GM18873 (cell line): ENCODE measurements around the gene ZXDC.

Experiments used
- ATAC-seq: cut with Tn5 transposase; IDR thresholded peaks from one replicate; pipeline ENCODE4 v1.9.1; 2021; ENCODE audit warnings: mild to moderate bottlenecking, moderate library complexity, moderate number of reproducible peaks; ENCODE audit not compliant: unreplicated experiment, low FRiP score

ZXDC gene

DNA sequence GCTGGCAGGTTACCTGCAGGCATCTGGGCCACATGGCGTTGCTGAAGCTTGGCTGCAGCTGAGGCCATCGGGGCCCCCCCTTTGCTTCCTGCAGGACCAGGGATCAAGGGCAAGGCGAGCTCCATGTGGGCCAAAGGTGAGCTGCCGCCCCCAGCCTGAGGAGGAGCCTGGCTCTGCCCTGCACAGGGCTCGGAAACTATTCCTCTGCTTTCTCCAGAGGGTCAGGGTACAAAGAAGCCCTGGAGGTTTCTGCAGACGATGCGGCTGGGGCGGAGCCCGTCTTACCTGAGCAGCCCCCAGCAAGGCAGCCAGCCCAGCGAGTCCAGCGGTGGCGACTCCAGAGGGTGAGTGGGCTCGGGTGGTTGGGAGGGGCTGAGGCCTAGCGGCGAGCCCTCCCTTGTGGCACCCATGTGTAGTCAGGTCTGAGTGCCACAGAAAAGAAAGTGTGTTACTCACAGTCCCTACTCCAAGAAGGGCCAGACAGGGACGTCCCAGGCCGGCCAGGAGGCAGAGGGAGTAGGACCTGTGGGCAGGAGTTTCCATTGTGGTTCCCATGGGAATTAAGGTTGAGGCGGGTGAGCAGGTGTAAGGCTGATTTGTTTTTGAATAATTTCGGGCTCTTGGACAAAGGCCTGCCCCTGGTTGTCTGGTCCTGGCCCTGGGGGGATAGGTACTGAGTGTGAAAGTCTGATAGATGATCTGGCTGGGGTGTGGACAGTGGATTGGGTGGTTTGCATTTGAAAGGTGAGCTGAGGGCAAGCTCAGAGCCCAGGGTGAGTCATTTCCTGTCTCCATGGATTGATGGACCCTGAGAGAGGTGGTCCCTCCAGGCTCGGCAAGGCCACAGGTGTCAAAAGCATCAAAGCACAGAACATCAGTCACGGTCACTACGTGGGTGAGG, 55.6 kb downstream of the ZXDC start:
- ATAC-seq, result no peak

DNA sequence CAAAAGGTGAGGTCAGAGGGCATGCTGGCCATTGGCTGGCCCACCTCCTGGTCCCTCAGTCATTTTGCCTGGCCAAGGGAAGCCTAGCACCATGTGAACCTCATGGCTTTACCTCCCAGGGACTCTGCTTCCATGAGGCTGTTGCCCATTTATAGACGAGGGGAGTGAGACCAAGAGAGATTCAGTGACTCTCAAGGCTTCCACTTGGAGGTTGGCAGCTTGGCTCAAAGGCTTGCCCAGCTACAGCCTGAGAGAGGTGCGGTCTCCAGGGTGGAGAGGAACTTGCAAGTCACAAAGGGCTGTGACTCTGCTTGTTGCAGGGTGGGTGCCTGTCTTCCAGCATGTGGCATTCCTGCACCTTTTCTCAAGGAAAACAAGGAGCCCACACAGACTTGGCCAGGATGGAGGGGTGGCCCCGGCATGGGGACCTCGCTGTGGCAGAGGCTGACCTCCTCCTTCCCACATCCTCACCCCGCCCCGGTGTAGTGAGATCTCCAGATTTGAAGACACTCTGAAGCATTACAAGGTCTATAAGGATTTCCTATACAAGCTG, 56.5 kb downstream of the ZXDC start:
- ATAC-seq, result no peak

DNA sequence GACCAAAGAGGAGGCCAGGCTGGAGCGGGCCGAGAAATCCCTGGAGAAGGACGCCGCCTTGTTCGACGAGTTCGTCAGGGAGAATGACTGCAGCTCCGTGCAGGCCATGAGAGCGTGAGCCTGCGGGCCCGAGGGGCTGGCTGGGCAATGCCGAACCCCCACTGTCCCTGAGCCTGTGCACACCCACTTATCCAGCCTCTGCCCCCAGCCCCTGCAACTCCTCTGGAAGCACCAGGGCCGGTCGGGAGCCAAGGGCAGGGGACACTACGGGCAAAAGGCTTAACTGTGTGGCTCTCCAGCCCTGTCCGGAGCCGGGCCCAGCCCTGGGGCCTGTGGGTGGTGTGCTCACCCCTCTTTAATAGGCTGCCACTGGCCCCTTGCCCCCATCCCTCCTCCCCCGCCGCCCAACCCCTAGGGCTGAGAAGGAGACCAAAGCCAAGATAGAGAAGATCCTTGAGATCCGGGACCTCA, 57.0 kb downstream of the ZXDC start:
- no peak for ATAC-seq

DNA sequence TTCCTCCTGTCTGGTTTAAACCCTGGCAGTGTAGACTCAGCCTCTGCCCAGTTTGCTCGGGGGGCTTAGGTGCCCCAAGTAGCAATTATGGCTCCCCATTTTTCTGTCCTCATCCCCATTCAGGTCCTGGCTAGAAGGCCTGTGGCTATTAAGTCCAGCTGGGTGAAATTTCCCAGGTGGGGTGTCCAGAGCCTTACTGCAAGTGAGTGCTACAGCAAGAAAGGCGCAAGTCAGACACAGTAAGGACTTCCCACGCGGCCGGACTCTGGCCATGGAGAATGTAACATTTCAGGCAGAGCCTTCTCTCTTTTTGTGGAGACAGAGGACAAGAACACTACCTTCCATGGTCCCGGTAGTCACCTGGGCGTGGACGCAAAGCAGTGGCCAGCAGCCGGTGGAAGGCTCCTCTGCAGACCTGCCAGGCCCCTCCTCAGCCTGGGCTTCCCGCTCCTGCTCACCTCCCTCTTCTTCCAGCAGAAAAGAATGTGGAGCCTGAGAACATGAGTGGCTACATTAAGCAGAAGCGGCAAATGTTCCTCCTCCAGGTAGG, 57.6 kb downstream of the ZXDC start:
- no peak for ATAC-seq

DNA sequence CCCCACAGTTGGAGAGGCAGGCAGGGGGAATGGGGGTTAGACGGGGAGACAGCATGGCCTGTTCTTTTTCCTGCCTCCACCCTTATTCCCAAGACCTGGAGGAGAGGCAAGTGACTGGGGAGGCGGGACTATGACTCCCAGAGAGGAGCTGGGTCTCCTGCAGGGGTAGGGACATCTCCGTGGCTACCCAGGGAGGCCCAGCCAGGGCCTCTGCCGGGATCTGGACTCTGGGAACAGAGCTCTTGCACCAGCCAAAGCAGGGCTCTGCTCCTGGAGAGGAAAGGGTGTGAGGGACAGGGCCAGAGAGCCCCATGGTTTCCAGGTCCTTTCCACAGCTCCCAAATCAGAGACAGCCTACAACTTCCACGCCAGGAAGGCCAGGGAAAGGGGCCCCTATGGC, 58.2 kb downstream of the ZXDC start:
- ATAC-seq, result no peak

DNA sequence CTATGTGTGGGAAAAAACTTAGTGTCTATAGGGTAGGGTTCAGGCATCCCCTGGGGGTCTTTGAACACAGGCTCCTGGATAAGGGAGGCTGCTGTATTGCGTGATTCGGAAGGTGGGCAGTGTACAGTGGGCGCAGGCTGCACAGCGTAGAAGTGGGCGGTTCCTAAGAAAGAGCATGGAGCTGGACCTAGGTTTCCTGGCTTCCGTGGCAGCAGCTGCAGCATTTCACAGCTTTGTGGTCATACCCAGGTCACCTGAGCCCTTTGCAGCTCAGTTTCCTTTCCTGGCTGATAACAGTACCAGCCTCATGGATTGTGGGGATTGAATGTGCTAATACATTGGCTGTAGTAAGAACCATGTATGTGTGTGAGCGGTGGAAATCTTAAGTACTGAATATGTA, 58.7 kb downstream of the ZXDC start:
- ATAC-seq, result no peak

DNA sequence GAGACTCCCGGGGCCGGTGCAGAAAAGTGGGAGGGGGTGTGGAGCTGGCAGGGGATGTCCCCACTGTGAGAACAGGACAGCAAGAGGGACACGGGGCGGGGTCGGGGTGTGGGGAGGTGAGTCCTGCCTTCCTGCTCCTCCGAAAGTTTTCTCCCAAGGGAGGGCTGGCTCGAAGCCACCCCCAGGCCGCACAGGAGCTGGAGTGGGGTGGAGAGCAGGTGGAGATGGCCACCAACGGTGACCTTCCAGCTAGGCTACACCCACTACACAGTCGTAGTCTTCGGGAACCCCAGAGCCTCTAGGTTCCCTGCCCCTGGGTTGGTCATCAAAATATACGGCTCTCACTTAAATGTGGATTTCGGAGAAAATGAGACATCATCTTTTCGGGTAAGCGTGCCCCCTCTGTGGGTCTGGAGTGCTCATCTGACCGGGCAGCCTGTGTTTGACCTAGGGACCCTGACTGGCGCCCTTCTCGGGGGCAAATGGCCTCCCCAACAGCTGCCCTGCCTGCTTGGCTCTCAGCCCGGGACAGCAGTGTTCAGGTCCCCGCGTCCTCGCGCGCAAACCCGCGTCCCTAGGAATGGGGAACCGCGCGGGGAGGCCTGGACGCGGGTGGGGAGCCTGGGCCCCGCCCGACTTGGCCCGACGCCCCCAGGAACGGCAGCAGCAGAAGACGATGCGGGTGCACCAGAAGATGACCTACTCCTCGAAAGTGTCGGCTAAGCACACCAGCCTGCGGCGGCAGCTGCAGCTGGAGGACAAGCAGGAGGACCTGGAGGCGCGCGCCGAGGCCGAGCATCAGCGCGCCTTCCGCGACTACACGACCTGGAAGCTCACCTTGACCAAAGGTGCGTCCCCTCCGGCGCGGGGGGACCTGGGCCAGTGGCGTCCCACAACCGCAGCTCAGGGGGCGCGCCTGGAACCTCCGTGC, 59.8 kb downstream of the ZXDC start:
- no peak for ATAC-seq

DNA sequence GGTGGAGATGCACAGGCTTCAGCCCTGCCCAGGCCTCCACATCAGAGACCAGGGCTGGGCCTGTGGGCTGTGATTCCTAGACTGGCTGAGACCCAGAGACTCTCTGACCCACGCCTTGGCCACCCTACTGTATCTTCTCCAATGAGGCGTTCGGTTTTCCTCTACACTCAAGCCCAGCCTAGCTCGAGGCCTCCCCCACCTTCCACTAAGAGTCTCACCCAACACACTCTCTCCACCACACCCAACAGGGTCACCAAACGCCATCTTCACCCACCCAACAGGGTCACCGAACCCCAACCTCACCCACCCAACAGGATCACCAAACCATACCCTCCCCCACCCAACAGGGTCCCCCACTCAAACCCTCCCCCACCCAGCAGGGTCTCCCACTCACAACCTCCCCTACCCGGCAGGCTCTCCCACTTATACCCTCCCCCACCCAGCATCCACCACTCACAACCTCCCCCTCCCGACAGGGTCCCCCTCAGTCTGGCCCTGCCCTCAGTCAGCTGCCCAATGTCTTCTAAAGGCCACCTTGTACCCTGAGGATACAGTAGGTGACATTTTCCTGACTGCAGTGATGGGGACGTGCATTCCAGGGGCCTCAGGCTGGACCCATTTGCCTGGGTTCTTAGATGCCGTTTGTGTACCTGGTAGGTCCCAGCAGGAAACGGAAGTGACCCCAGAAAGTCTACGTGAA, 60.6 kb downstream of the ZXDC start:
- ATAC-seq, result no peak

DNA sequence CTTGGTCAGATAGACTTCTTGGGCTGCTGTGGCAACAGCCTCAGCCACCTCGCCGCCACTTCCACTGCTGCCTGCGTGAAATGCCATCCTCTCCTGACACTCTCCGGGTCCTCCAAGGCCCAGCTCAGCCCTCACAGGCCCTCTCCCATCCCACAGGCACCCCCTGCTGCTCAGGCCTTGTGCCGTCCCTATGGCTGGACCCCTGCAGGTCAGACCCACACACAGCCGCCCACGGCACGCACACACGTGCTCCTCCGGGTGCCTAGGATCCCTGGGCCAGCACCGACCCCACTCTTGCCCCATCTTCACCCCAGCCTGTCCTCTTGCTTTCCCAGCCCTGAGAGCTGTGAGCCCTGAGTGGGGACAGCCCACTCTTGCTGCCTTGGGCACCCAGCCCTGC, 61.3 kb downstream of the ZXDC start:
- ATAC-seq, result no peak

DNA sequence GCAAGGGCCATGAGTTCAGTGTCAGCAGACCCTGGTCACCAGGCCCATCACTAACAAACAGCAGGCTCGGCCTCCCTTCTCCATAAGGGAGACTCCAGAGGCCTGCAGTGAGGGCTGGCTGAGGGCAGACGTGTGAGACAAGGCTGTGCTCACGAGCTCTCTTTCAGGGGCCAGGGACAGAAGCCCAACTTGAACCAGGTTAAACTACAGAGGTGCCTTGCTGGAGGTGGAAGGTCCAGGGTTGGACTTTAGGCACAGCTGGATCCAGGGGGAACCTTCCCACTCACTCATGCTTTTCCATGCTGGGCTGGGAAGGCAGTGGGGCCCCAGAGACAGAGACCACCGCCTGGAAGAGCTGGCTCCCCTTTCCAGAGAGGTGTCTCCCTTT, 62.0 kb downstream of the ZXDC start:
- no peak for ATAC-seq

DNA sequence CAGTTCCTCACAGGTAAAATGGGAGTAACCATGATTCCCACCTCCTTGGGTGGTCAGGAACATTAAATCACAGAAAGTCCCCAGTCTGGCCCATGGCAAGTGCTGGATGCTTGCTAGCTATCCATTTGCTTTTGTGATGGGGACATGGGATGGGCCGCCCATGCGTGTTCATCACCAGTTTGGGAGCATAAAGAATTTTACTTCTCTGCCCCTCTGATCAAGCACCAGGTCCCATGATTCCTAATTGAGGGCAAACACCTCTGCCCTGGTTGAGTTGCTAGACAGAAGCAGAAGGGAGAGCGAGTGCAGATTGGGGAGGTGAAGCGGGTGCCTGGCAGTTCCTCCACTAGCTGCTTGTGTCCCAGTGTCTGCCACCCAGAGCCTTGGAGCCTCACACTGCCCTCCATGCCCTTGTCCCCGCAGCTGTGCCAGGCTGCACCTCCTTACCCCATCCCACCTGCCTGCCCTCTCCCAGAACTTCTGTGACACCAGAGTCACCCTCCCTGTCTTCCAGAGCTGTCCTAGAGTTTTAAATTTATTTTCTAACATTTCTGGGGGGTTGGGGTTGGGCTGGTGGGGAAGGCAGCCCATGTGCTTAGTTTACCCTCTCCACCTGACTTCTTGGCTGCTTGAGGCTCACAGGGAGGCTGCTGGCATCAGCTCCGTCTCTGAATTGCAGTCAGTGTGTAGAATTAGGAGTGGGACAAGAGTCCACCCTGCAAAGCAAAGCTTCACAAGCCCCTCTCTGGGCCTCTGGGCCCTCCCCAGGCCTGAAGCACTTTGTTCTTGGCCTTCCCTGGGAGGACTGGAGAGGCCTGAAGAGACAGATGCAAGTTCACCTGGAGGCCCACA, 62.6 kb downstream of the ZXDC start:
- ATAC-seq, result no peak

DNA sequence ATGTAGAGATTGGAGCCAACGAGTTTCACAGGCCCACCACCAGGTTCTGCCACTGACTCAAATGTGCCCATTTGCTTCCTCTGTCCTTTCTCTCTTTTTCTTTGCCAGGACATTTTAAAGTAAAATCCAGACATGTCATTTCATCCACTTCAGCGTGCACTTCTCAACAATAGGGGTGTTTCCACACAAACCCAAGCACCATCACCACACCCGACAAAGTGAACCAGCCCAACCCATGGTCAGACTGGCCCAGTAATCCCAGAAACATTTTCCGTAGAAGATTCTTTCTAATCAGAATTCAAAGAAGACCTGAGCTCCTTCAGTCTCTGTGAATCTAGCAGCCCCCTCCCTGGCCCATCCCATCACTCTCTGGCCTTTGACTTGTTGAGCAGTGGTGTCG, 67.6 kb downstream of the ZXDC start:
- no peak for ATAC-seq

DNA sequence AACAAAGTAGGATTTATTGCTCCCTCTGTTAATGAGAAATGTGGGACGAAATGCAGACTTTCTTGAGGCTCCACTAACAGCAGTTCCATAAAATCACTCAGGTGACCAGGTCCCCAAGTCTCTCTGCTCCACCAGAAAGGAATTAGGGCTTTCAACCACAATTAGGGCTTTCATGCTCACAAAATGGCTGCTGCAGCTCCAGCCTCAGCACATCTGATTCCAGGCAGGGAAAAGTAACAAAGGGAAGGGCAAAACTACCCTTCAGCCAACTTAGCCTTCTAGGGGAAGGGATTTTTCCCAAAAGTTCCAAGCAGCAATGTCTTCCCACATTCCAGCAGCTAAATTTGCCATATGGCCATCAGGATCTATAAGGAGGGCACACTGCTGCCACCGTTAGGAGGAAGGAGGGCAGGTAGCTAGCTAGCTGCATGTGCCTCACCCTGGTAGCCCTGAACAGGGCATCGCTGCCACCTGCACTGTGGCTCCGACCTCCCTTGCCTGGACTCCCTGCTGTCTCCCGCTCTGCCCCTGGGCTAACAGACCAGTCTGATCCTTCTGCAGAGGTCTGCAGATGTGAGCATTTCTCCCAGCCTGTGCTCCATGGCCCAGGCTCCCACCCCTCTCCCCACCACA, 68.2 kb downstream of the ZXDC start:
- no peak for ATAC-seq

DNA sequence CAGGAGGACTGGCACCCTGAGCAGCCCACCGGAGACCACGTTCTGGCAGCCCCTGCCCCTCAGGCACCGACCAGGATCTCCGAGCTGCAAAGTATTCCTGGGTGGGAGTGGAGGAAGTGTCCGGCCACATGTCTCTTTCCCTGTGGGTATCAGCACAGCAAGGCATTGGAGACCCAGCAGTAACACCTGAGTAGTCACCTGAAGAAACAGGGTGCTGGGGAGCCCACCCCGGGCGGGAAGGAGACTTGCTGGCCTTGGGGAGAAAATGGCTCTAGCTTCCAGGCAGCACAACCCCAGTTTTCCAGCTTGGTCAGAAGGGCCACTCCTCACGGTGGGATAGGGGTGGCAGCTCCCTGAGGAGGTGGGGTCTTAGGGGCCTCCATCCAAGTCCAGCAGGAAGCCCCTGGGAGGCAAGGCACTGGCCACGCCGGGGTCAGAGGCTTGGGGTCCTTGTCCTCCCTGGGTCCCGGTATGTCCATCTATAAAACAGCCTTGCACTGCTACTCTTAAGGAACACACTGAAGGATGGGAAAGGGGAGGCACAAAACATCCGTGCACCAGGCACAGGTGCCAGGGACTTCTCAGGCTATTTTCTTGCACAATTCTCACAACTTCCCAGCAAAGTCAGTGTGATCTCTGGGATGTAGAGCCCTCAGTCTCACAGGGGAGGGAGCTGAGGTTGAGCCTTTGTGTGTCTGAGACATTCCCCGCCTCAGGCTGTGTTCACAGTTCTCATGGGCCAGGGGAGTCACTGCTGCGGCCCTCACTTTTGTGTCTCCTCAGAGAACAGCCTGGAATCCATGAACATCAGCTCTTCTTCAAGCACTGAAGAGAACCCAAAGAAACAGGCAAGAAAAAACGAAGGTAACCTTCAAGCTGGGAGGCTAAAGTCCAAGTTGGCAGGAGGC, 69.0 kb downstream of the ZXDC start:
- ATAC-seq, result no peak

DNA sequence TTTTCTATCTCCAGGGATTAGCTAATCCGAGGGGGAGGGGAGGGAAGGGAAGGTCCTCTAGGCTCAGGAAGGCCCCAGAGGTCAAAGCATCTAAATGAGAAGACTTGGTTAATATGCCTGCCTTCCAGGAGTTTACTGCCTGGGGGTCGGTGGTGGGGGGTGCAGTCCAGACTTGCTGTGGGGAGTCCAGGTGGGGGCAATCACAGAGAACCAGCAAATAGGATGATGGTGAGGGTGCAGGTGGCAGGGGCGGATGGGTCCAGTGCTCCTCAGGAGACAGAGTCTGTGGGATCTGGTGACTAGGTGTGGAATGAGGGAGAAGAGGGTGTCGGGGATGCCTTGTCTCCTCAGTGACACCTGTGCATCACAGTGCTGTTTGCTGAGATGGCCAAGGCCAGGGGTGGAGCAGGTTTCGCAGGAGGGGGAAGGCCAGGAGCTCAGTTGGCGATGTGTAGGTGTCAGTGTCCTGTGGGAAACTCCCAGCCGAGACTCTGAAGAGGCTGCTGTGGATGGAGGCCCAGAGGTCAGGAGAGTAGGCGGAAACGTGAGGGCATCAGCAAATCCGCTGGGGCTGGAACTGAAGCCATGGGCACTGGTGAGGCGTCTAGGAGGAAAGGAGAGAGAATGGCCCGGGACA, 72.9 kb downstream of the ZXDC start:
- ATAC-seq, result no peak

DNA sequence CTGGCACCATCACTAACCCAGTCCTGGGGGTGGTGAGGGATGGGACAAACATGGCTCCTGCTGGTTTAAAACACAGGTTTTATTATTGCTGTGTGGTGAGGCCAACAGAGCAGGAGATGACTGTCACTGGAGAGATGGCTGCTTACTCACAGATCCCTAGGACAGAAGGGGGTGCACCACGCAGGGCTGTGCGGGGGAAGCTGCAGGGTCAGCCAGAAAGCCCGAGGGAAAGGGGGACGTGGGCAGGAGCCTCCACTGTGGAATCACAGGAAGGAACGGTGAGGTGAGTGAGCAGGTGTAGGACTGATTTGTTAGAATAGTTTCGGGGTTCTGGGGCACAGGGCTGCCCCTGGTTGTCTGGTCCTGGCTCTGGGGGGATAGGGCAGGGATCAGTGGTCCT, 73.5 kb downstream of the ZXDC start:
- no peak for ATAC-seq

DNA sequence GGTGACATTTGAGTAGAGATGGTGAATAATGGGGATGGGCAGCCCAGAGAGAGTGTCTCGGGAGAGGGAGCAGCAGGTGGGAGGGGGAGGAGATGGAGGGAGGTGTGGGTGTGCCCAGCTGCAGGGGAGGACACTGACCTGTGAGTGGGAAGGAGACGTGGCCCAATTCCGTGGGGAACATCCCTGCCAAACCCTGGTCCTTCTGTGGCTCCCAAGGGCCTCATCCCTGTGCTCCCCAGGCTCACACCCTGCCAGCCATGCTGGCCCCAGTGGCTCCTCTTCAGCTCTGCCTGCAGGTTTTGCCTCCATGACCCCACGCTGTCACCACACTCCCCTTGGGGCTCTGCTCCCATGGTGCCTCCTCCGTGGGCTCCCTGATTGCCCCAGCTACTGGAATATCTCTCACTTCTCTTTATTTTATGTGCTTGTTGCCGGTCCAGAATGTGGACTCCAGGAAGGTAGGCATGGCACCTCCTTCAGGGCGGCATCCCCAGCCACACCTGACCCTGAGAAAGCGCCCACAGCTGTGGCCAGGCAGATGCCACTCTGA, 74.0 kb downstream of the ZXDC start:
- ATAC-seq, result no peak
